Measurements from ENCODE around the gene PRDM11.
"Not testable (repeated sequence)": the region's sequence is repeated elsewhere in the genome, so short reads cannot be mapped to it uniquely, and the experiment has no call there.

Gene PRDM11

DNA sequence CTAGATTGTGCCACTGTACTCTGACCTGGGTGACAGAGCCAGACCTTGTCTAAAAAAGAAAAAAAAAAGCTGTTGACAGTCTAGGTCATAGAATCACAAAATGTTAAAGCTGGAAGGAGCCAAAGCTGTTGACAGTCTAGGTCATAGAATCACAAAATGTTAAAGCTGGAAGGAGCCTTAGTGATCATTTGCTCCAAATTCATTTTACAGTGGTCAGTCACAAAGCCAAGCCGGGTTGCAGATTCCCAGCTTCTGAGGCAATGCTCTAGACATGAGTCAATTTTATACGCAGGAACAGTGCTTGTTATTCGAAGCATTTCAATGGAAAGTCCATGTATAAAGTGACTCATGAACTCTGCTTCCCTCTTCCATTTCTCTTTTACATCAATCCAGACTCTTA, 92.3 kb downstream of the PRDM11 start:
- no peak for DNase-seq

GRCh38 chr11:45239733-45240132, 93.3 kb downstream of the PRDM11 start:
- no peak for DNase-seq

DNA sequence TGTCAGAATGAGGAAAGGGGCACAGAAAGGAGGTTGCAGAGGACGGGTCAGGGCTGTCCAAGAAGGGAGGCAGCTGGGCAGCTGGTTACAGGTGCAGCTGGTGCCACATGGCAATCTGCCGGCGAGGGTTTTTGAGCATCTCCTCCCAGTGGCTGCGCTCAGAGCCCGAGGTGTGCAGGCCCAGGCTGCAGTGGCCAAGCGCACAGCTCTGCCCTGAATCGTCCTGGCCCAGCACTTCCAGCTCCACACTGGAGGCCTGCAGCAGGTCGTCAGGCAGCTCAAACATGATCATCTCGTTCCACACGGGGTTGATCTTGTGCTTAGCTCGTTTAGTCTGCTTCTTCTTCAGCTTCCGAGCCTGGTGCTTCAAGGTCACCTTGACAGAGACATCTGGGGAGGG, 97.5 kb downstream of the PRDM11 start:
- DNase-seq, result no peak

GRCh38 chr11:45245218-45246045, 99.0 kb downstream of the PRDM11 start:
- no peak for DNase-seq

DNA sequence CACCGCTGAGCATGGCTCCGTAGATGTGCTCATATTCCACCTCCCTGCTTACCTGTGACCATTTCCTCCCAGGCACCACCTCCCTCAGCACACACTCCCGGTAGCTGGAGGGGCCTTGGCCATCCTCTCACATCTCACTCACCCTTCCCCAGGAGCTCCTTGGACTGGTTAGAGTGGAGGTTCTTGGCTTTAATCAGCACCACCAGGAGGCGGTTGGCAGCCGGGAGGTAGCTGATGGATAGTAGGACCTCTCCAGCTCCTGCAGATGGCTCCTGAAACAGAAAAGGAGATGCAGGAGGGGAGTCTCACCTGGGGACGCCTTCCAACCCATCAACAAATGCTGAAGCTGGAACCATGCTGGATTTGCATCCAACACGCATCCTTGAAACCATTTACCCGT, 99.8 kb downstream of the PRDM11 start:
- no peak for DNase-seq

DNA sequence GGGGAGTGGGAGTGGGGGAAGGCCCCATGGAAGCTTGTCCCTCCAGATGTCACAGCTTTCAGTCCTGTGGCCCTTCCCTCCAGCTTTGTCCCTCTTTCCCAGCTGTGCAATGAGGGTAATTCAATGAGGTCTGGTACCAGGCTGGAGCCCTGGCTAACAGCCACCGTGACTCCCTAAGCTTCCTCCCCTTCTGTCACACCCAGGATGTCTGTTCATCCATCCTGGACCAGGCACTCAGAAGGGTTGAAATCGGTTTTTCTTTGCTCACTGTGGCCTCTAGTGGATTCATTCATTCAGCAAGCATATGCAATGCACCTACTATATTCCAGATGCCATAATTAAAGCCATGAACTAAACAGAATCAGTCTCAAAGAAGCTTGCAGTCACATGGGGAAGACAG, 101.0 kb downstream of the PRDM11 start:
- DNase-seq, result no peak

GRCh38 chr11:45248501-45249011, 102.1 kb downstream of the PRDM11 start:
- DNase-seq, result no peak

GRCh38 chr11:45249372-45249771, 102.9 kb downstream of the PRDM11 start:
- DNase-seq, result not testable (repeated sequence)

DNA sequence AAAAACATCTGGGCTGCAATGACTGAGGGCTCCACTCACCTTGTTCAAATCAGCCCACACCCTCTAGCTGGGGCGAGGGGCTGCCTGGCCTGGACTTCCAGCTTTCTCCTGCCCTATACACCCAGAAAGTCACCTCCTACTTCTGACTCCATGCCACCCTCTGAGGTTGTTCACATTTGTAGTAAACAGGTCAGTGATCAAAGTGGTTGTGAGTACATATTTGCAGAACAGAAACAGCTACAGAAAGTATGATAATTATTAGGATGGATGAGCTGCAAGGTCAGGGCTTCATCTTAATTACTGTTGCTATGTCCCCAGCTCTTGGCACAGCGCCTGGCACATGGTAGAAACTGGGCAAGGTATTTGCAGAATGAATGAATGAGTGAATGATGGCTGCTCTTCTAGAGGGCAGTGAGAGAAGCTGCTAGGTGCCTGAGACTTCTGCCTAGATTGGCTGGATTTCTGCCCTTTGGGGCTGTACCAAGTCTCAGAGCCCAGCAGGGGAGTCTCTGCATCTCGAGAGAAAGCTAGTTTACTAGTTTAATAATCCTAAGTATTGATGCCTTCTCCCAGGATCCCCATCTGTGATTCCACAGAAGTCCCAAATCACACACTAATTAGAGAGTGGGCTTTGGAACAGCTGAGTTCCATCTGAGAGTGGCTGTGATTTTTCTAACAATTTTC, 103.7 kb downstream of the PRDM11 start:
- DNase-seq, result no peak

- DNase-seq, result peak; percentile 41
Observed at GRCh38 chr11:45252134-45252856, 105.9 kb downstream of the PRDM11 start.

GRCh38 chr11:45252877-45253276, 106.4 kb downstream of the PRDM11 start:
- DNase-seq, result no peak

- DNase-seq, result no peak
Observed at GRCh38 chr11:45253640-45254039, 107.2 kb downstream of the PRDM11 start.

GRCh38 chr11:45254070-45254469, 107.6 kb downstream of the PRDM11 start:
- no peak for DNase-seq

DNA sequence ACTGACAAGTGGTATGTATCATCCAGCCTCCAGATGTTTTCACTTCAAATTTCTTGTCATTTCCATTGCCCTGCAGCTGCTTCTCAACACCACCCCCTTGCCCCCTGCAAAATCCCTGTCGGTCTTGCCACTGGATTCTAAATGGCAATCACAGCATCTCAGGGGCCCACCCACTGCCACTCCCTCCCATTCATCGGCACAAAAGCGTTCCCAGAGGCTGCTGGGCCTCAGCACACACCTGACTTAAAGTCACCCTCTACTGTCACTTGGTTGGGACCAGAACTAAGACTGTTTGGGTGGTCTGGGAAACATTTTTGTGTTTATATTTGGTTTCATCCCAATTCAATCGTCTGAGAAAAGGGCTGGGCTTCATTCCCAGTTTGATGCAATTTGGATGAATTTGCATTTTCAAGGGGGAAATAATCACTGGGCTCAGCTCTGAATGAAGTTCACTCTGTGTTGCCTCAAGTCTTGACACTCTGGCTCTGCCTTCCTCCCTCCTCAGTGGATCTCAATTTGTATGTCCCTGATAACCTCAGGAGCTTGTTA, 112.6 kb downstream of the PRDM11 start:
- no peak for DNase-seq

DNA sequence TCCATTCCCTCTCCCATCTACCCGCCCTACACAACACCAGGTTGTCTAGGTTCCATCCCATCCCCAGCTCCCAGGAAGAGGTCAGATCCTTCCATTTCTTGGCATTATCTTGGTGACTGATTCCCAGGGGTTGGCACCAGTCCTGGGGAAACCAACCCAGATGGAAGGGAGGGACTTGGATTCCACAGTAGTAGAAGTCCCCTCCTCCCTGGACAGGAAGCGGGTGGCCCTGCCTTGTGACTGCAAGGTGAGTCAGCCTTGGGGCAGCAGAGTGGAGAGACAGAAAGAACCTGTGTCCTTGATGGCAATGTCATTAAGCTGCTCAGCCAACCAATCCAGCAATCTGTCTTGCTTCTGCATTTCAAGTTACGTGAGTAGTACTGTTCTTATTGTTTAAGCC, 113.2 kb downstream of the PRDM11 start:
- DNase-seq, result no peak

- no peak for DNase-seq
Observed at GRCh38 chr11:45260071-45260470, 113.6 kb downstream of the PRDM11 start.

GRCh38 chr11:45262900-45263299, 116.5 kb downstream of the PRDM11 start:
- peak; percentile 72 for DNase-seq

- no peak for DNase-seq
Observed at GRCh38 chr11:45263773-45264172, 117.3 kb downstream of the PRDM11 start.

DNA sequence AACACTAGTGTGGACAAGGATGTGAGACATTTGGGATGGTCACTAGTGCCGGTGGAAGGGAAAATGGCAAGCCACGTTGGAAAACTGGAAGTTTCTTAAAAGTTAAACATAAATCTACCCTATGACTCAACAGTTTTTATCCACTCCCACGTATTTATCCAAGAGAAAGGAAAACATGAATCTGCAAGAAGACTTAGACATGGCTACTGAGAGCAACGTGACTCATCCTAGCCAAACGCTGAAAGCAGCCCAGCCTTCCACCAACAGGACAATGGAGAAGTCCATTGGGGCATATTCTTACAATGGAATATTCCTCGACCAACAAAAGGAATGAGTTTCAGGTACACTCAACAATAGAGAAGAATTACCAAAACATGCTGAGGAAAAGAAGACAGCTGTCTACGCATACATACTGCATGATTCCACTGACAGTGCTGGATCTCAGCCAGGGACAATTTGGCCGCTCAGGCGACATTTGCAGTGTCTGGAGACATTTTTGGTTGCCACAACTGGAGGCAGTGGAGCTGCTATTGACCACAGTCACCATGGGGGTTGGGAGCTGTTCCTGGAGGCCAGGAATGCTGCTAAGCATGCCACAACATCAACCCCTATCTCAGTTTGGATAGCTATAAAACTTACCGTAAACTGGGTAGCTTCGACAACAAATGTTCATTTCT, 118.5 kb downstream of the PRDM11 start:
- DNase-seq, result no peak

DNA sequence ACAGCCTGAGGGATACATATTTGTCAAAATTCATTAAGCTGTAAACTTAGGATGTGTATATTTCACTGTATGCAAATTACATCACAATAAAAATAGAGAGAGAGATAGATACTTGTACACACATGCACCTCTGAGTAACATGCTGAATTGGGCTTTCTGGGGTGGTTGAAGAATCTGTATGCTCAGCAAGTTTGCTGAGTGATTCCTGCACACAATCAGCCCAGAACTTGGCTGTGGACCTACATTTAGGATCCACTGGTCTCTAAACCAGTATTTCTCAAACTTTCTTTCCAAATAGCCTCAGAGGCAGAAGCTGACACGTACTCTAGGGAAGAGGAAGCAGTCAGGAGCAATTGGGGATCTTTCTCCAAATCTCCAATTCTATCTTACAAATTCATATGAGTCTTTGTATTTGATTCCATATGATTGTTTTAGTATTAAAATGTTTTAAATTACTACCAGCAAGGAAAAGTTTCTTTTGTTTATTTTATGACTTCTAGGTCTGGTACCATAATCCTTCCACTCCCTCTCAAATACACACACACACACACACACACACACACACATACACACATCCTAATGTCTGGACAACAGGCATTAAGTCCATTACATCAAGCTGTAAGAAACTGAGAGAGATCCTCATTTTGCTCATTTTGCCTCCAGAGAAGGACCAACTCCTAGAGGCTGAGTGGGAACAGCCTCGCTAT, 119.7 kb downstream of the PRDM11 start:
- DNase-seq, result no peak

- no peak for DNase-seq
Observed at GRCh38 chr11:45266676-45267020, 120.2 kb downstream of the PRDM11 start.

GRCh38 chr11:45267052-45267451, 120.6 kb downstream of the PRDM11 start:
- DNase-seq, result no peak
